Neutrophil (primary cell): Measurements from ENCODE around the gene GCLC.

Experiments used
- H3K27ac ChIP-seq: fragments of 200-600 bp; sonication (generic); 2 replicates; pipeline ENCODE4 v1.5.1; 2016; ENCODE audit warnings: mild to moderate bottlenecking, moderate library complexity
- H3K27me3 ChIP-seq: fragments of 200-600 bp; sonication (generic); 2 replicates; pipeline ENCODE4 v1.6.0; 2016; ENCODE audit warnings: mild to moderate bottlenecking
- H3K36me3 ChIP-seq: fragments of 200-600 bp; sonication (generic); 2 replicates; pipeline ENCODE4 v1.5.1; 2017
- H3K4me1 ChIP-seq, 2 experiments: fragments of 200-600 bp in 1 of 2; sonication (generic) in 1 of 2; 1 replicate in 1 of 2; 2 replicates in 1 of 2; pipeline versions ENCODE4 v1.5.1 to v1.6.1; 2013 to 2016; ENCODE audit warnings: low read depth in 1 of 2, low read length in 1 of 2, mild to moderate bottlenecking in 1 of 2, moderate library complexity in 1 of 2; ENCODE audit not compliant: control insufficient read depth in 1 of 2, insufficient read depth in 1 of 2
- H3K4me3 ChIP-seq, 2 experiments: fragments of 200-600 bp in 1 of 2; sonication (generic) in 1 of 2; 1 replicate in 1 of 2; 2 replicates in 1 of 2; pipeline ENCODE4 v1.5.1; 2013 to 2016; ENCODE audit warnings: low read depth in 1 of 2, low read length in 1 of 2, mild to moderate bottlenecking in 1 of 2, moderate library complexity in 1 of 2
- H3K9me3 ChIP-seq: fragments of 200-600 bp; sonication (generic); 2 replicates; pipeline ENCODE4 v1.5.1; 2016
- TF ChIP-seq, protein P1 (sequence below): fragments of 200-600 bp; sonication (generic); IDR thresholded peaks from 2 replicates; pipeline ENCODE4 v1.5.1; 2016; ENCODE audit warnings: antibody characterized with exemption

GCLC gene

DNA sequence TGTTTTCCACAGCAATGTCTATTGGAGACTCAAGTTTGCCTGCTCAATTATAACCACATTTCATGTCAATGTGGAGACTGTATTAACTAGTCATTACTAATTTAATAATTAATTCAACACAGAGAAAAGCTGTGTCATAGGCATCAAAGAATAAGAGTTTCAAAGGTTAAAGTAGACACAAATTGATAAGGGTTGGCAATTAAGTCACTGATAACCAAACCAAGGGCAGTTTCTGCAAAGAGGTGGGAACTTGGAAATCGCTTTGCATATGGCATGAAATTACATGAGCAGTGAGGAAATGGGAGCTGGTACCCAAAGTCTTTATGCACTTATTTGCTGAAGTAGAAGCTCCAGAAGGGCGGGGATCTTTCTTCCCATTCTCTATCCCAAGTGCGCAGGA lies 34.2 kb downstream of the GCLC start:
- H3K36me3 ChIP-seq: peaks cover 28% of the 10 kb centered on the region
- TF ChIP-seq, protein P1, sequence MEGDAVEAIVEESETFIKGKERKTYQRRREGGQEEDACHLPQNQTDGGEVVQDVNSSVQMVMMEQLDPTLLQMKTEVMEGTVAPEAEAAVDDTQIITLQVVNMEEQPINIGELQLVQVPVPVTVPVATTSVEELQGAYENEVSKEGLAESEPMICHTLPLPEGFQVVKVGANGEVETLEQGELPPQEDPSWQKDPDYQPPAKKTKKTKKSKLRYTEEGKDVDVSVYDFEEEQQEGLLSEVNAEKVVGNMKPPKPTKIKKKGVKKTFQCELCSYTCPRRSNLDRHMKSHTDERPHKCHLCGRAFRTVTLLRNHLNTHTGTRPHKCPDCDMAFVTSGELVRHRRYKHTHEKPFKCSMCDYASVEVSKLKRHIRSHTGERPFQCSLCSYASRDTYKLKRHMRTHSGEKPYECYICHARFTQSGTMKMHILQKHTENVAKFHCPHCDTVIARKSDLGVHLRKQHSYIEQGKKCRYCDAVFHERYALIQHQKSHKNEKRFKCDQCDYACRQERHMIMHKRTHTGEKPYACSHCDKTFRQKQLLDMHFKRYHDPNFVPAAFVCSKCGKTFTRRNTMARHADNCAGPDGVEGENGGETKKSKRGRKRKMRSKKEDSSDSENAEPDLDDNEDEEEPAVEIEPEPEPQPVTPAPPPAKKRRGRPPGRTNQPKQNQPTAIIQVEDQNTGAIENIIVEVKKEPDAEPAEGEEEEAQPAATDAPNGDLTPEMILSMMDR: no peak

DNA sequence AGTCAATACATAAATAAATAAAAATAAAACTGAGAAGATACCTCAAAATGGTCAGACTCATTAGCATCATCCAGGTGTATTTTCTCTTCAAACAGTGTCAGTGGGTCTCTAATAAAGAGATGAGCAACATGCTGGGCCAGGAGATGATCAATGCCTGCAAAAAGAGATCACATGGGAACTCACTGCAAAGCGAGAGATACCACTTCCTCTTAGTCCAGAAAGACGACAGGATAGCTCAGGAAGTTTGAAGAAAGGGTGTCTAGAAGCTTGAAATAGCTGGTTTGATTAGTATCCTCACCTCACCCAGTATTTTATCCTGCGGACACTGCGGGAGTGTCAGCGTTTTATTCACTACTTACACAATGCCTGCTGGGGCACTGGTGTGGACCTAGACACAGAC lies 38.0 kb downstream of the GCLC start:
- Histone ChIP-seq H3K4me1 (no peaks in the 10 kb centered on the region), H3K27ac (no peak overlapping the region), H3K9me3 (no peaks in the 10 kb centered on the region), H3K4me3 (no peak overlapping the region), H3K36me3 (peaks cover 39% of the 10 kb centered on the region), H3K27me3 (no peaks in the 10 kb centered on the region)
- TF ChIP-seq, protein P1: no peak

More for the DNA sequence above, 34.2 kb downstream of the GCLC start:
- Histone ChIP-seq H3K4me1 (no peaks in the 10 kb centered on the region), H3K4me3 (no peak overlapping the region), H3K27ac (no peak overlapping the region), H3K27me3 (no peaks in the 10 kb centered on the region), H3K9me3 (no peaks in the 10 kb centered on the region)

DNA sequence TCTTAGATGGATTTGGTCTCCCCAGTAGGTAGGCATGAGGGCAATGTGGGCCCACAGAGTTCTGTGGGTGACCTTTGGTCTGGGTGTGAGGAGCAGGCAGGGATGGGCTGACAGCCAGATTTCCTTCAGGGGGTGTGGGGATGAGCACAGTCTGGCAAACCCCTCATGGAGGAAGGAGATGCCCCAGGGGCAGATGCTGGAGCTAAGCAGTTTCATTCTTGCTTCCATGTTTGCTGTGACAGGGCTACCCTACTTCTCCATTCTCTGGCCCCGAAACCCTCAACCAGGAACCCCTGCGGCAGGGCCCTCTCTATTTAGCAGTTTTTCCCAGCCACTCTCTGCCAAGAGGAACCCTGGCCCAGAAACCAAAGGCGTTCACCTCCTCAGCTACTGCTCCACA lies 40.4 kb downstream of the GCLC start:
- H3K27me3 ChIP-seq: no peaks in the 10 kb centered on the region
- no peak overlapping the region for H3K27ac ChIP-seq
- H3K4me1 ChIP-seq: no peaks in the 10 kb centered on the region
- H3K9me3 ChIP-seq: no peaks in the 10 kb centered on the region
- H3K4me3 ChIP-seq: no peak overlapping the region
- peaks cover 44% of the 10 kb centered on the region for H3K36me3 ChIP-seq
- TF ChIP-seq, protein P1: no peak

DNA sequence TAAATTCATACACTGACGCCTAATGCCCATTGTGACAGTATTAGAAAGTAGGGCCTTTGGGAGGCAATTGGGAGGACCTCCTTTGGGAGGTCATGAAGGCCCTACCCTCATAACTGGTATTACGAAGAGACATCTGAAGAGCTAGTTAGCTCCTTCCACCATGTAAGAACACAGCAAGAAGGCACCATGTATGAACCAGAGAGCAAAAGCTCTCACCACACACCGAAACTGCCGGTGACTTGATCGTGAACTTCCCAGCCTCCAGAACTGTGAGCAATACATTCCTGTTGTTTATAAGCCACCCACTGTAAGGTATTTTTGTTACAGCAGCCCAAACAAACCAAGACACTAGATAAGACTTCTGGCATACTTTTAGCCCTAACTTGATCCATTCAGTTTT lies 41.8 kb downstream of the GCLC start:
- H3K27ac ChIP-seq: no peak overlapping the region
- no peaks in the 10 kb centered on the region for H3K27me3 ChIP-seq
- TF ChIP-seq, protein P1: no peak
- no peaks in the 10 kb centered on the region for H3K9me3 ChIP-seq
- H3K36me3 ChIP-seq: peaks cover 51% of the 10 kb centered on the region
- H3K4me1 ChIP-seq: no peaks in the 10 kb centered on the region
- no peak overlapping the region for H3K4me3 ChIP-seq

DNA sequence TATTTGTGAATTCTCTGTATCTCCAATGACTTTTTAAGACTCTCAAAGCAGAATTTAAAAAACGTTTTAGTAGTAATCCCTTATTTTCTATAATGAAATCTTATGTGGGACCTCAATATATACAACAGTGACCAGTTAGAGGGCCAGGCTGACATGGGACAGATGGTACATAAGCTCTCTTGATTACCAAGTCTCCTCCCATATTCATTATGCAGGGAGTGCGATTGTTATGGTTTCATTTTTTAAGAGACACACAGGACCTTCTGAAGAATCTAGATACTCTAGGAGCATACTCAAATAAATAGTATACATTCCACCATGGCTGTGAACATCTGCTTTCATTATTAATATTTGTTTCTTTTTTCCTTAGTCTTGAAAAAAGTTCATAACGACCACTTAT lies 43.5 kb downstream of the GCLC start:
- H3K36me3 ChIP-seq: peaks cover 51% of the 10 kb centered on the region
- H3K9me3 ChIP-seq: no peaks in the 10 kb centered on the region
- no peaks in the 10 kb centered on the region for H3K4me1 ChIP-seq
- no peak overlapping the region for H3K4me3 ChIP-seq
- no peak overlapping the region for H3K27ac ChIP-seq
- TF ChIP-seq, protein P1: no peak
- H3K27me3 ChIP-seq: no peaks in the 10 kb centered on the region

DNA sequence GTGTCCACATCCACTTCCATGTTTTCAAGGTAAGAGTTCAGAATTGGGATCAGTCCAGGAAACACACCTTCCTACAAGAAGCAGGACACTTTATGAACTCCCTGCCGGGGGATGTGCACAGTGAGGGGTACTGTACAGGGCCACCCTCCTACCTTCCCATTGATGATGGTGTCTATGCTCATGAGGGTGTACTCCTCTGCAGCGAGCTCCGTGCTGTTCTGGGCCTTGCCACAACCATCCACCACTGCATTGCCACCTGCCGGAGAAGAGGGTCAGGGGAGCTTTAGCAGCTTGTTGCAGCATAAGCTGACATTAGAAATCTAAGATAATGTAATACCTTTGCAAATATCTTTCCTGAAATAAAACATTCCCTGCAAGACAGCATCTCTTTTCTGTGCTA lies 44.8 kb downstream of the GCLC start:
- H3K36me3 ChIP-seq: peaks cover 41% of the 10 kb centered on the region
- no peak overlapping the region for H3K4me3 ChIP-seq
- H3K27ac ChIP-seq: no peak overlapping the region
- no peaks in the 10 kb centered on the region for H3K4me1 ChIP-seq
- TF ChIP-seq, protein P1: no peak
- no peaks in the 10 kb centered on the region for H3K27me3 ChIP-seq
- H3K9me3 ChIP-seq: no peaks in the 10 kb centered on the region
